Motor neuron (in vitro differentiated cells): ENCODE data around the gene TOGARAM2. TPM values are rescaled to one million over a fixed set of nuclear protein-coding genes. Genes with fewer than 3 reads are reported as not detected.
A peak's percentile ranks its signal among the peaks of the same experiment; 100 is the strongest.

ENCODE experiments used
- ATAC-seq, 8 experiments: fragments of 200-7000 bp; cut with Tn5 transposase; replicated peaks in 6 of 8; 2 replicates each; pipeline ENCODE4 v1.8.0; 2021; ENCODE audit warnings: mild to moderate bottlenecking in 8 of 8, moderate library complexity in 8 of 8
- H3K27ac ChIP-seq, 2 donors: fragments of 250-450 bp; sonication (Bioruptor Pico); 2 replicates each; pipeline ENCODE4 v1.9.0; 2021; ENCODE audit warnings: antibody characterized with exemption in 2 of 2, mild to moderate bottlenecking in 2 of 2, moderate library complexity in 1 of 2
- H3K4me1 ChIP-seq, 2 donors: fragments of 250-450 bp; sonication (Bioruptor Pico); replicated peaks in 1 of 2; 2 replicates each; pipeline ENCODE4 v1.6.1; 2021; ENCODE audit warnings: antibody characterized with exemption in 2 of 2, mild to moderate bottlenecking in 2 of 2, moderate library complexity in 1 of 2
- H3K4me3 ChIP-seq, 5 donors: fragments of 250-450 bp; sonication (Bioruptor Pico); 2 replicates each; pipeline ENCODE4 v1.9.0; 2021; ENCODE audit warnings: antibody characterized with exemption in 5 of 5, mild to moderate bottlenecking in 5 of 5, moderate library complexity in 4 of 5
- WGBS, 10 experiments: fragments of 450-650 bp; shearing (Covaris generic); methylation state at CpG; one replicate each; pipeline ENCODE4 v1.0.0; 2022; 5-methylcytosine and 5-hydroxymethylcytosine counted together
- in situ Hi-C, 9 experiments: fragments of 400-800 bp; cut with MboI; loops; one replicate each; pipeline ENCODE4 v1.15.0; 2021; ENCODE audit warnings: low sequenced_read_pairs in 9 of 9, low pct_unique_long_range_greater_than_20kb in 2 of 9; ENCODE audit not compliant: unreplicated experiment in 9 of 9
- total RNA-seq, 8 experiments: library from RNA; unstranded; fragments of 300-600 nt; gene quantifications; 2 replicates each; pipeline versions ENCODE4 v1.2.3 to v1.2.4, GENCODE V29; 2022

TOGARAM2 gene
- total RNA-seq, 8 experiments from 2014 or later: 0.05 to 7.6 (median 0.63) TPM

GRCh38 chr2:29065068-29065811 is 84.1 kb downstream of the TOGARAM2 start:
- H3K27ac ChIP-seq: peak overlapping the region in 1 of 2 donors; percentile 45

DNA sequence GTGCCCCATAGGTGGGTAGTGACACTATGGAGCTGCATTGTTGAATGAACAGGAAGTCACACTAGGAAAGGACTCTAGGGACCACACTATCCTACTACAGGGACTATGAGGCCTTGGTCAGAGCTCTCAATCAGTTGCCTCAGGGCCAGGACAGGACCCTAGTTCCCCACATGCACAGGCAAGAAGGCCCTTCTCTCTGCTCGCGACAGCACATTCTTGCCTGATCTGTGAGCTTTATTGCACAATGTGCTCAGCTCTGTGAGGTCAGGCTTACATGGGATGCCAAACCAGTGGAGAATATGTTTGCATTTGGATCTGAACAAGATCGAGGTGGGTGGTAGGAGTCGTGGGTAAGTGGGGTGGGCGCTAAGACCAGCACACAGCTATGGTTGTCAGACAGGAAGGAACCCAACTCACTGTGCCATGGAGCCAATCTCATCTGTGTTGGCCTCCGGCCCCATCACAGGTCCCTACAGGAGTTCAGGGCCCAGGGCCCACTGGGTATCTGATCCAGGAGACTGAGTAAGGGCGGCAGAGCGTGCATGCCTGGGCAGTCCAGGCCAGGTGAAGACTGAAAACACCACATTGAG is 85.3 kb downstream of the TOGARAM2 start:
- ATAC-seq: peak in 1 of 8 experiments; percentile 6

More at GRCh38 chr2:29065068-29065811, 84.1 kb downstream of the TOGARAM2 start:
- H3K4me1 ChIP-seq: peaks cover 31 to 36% of the 10 kb centered on the region in 2 donors
- WGBS, 10 experiments: 20 to 100% (median 60%) methylated on average over 1 to 7 of the region's 10 CpGs; no CpG with 5 or more reads in 4 of the 10 experiments
- in situ Hi-C loops: no loop called here
- no peak overlapping the region for H3K4me3 ChIP-seq
- peak; percentile 8 to 79 (median 68) for ATAC-seq

GRCh38 chr2:29066997-29067605 is 86.0 kb downstream of the TOGARAM2 start:
- whole genome bisulfite sequencing, 10 experiments: 8 to 100% (median 67%) methylated on average over 1 to 4 of the region's 7 CpGs; no CpG with 5 or more reads in 5 of the 10 experiments
- ATAC-seq: peak in 3 of 8 experiments; percentile 65 to 86 (median 69)
- Histone ChIP-seq H3K27ac (no peak overlapping the region), H3K4me1 (peaks cover 21 to 26% of the 10 kb centered on the region in 2 donors), H3K4me3 (no peak overlapping the region)
- in situ Hi-C loops: no loop called here

More for the DNA sequence above, 85.3 kb downstream of the TOGARAM2 start:
- 58 to 100% (median 98%) methylated on average over 2 to 8 of the region's 8 CpGs; no CpG with 5 or more reads in 6 of the 10 experiments for WGBS, 10 experiments
- Histone ChIP-seq H3K4me3 (no peak overlapping the region), H3K4me1 (peaks cover 21 to 25% of the 10 kb centered on the region in 2 donors), H3K27ac (no peak overlapping the region)
- in situ Hi-C loops: no loop called here

DNA sequence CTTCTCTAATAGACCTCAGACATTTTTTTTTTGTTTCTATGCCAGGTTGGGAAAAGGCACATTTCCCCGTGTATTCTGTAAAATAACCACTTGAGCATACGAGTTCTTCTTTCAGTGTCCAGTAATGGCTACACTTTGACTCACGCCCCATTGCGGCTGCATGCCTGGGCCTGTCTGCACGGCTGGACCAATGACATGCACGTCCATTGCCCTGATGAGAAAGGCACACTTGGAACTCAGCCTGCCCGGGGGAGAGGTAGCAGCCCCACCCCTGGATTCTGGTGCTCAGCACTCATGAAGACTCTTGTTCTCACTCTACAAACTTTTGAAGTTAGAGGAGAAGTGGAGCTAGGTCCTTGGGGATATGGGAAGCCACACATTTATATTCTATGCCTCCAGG is 87.4 kb downstream of the TOGARAM2 start:
- Histone ChIP-seq H3K4me3 (no peak overlapping the region), H3K4me1 (peaks cover 20 to 30% of the 10 kb centered on the region in 2 donors), H3K27ac (no peak overlapping the region)
- peak in 1 of 8 experiments; percentile 8 for ATAC-seq
- in situ Hi-C loops: no loop called here
- 20 to 92% (median 82%) methylated on average over 1 to 6 of the region's 7 CpGs; no CpG with 5 or more reads in 3 of the 10 experiments for WGBS, 10 experiments

- ATAC-seq: no peak
- WGBS, 10 experiments: 59 to 100% (median 87%) methylated on average over 1 to 9 of the region's 12 CpGs; no CpG with 5 or more reads in 4 of the 10 experiments
- Histone ChIP-seq H3K27ac (no peak overlapping the region), H3K4me3 (no peak overlapping the region), H3K4me1 (peaks cover 4 to 14% of the 10 kb centered on the region in 2 donors)
- in situ Hi-C loops: no loop called here
Observed at GRCh38 chr2:29070526-29070925, 89.4 kb downstream of the TOGARAM2 start.

GRCh38 chr2:29071032-29071975 is 90.2 kb downstream of the TOGARAM2 start:
- no peak for ATAC-seq
- Histone ChIP-seq H3K4me1 (peaks cover 10 to 20% of the 10 kb centered on the region in 2 donors), H3K27ac (no peak overlapping the region), H3K4me3 (no peak overlapping the region)
- 62 to 93% (median 92%) methylated on average over 2 to 3 of the region's 19 CpGs; no CpG with 5 or more reads in 7 of the 10 experiments for WGBS, 10 experiments
- in situ Hi-C loops: no loop called here

DNA sequence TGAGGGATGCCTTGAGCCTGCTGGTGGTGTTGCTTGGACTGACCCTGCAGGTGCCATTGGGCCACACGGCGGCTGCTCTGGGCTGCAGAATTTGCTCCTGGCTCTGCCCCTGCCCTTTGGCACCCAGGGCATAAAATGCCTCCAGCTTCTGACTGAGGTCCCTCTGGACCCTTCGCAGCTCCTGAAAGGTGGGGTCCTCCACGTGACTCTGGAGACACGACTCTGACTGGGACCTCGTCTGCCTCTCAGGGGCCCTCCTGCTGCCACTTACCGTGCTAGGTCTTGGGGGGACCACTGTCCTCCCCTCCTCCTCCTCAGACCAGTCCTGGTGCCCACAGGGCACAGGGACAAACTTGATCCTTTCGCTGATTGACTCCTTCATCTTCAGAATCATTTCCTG is 91.2 kb downstream of the TOGARAM2 start:
- H3K4me1 ChIP-seq: peaks cover 11 to 23% of the 10 kb centered on the region in 2 donors
- in situ Hi-C loops: no loop called here
- H3K27ac ChIP-seq: no peak overlapping the region
- H3K4me3 ChIP-seq: no peak overlapping the region
- ATAC-seq: no peak
- 40 to 100% (median 79%) methylated on average over 1 to 8 of the region's 8 CpGs; no CpG with 5 or more reads in 2 of the 10 experiments for WGBS, 10 experiments

DNA sequence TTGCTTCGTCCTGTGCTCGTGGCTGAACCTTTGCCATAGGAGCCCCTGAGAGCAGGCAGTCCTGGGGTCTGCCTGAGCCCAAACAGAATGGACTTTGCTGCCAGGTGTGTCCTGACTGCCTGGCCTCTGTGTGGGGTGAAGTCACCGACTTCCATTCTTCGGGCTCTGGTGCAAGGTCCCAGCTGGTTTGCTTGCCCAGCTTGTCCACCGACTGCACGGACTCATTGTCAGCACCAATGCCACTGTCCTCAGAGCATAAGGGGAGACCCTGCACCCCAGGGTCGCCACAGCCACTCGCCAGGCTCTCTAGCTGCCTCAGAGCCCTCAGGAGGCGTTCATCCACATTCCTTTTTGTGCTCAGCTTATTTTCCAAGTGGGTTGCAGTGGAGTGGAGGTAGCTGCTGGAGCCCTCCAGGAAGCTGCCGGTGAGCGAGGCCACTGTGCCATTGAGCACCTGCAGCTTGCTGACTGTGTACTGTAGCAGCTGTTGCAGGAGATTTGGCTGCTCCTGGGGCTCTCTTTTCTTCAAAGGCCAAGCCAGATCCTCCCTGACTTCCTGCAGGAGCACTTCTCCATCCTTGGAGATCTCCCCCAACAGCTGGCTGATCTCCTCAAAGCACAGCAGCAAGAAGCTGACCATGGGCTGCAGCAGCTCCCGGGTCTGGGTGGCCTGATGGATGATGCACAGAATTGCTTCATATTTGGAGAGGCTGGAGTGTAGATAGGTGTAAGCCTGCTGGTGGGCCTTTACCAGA is 92.0 kb downstream of the TOGARAM2 start:
- Histone ChIP-seq H3K4me3 (no peak overlapping the region), H3K27ac (no peak overlapping the region), H3K4me1 (peaks cover 11 to 23% of the 10 kb centered on the region in 2 donors)
- ATAC-seq: no peak
- in situ Hi-C loops: no loop called here
- 83 to 100% (median 91%) methylated on average over 1 to 5 of the region's 12 CpGs; no CpG with 5 or more reads in 6 of the 10 experiments for WGBS, 10 experiments

DNA sequence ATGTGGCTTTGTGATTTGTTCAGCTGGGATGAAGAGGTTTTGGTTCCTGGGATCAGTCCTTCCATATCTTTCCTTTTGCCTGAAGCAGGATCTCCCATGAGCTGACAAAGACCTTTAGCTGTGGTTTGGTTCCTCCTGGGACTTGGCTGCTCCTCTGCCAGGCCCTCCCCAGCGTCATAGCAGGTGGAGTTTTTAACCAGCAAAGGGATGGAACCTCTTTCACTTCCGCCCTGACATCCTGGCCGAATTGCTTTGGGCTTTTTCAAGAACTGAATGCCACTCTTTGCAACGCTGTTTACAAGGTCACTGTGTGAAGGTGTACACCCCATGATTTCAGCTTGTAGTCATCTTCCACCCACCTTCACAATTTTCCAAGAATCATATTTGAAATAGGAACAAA is 92.8 kb downstream of the TOGARAM2 start:
- Histone ChIP-seq H3K27ac (no peak overlapping the region), H3K4me1 (peaks cover 11 to 23% of the 10 kb centered on the region in 2 donors), H3K4me3 (no peak overlapping the region)
- in situ Hi-C loops: no loop called here
- ATAC-seq: no peak
- WGBS, 10 experiments: 46 to 100% (median 87%) methylated on average over 1 to 4 of the region's 4 CpGs; no CpG with 5 or more reads in 3 of the 10 experiments

DNA sequence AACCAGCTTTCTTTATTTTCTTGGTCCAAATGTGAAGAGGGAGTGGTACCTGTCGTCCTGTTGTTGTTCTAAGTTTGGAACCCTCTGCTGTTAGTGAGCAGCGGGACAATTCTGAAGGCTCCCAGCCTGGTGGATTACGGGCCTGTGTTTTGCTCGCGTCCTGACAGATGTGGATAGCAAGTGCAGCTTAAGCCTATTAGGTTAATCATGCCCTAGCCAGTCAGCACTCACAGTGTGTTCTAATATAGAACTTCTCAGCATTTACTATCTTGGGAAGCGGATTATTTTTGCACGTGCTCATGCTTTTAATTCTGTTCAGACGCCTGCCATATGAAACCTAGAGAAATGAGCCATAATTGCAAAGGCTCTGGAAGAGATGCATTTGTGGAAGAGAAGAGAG is 93.3 kb downstream of the TOGARAM2 start, which contains the start of gene PCARE:
PCARE (minus strand) TSS at position 113 of the 400 bp plus-strand sequence. CDS start 262 bp downstream, outside the sequence.
- whole genome bisulfite sequencing, 10 experiments: 60 to 88% (median 78%) methylated on average over 1 to 5 of the region's 8 CpGs; no CpG with 5 or more reads in 2 of the 10 experiments
- ATAC-seq: peak in 5 of 8 experiments; percentile 18 to 60 (median 46)
- Histone ChIP-seq H3K4me1 (peaks cover 11 to 23% of the 10 kb centered on the region in 2 donors), H3K27ac (no peak within 1 kb of the TSS), H3K4me3 (no peak within 1 kb of the TSS)
- in situ Hi-C loops: no loop called here

DNA sequence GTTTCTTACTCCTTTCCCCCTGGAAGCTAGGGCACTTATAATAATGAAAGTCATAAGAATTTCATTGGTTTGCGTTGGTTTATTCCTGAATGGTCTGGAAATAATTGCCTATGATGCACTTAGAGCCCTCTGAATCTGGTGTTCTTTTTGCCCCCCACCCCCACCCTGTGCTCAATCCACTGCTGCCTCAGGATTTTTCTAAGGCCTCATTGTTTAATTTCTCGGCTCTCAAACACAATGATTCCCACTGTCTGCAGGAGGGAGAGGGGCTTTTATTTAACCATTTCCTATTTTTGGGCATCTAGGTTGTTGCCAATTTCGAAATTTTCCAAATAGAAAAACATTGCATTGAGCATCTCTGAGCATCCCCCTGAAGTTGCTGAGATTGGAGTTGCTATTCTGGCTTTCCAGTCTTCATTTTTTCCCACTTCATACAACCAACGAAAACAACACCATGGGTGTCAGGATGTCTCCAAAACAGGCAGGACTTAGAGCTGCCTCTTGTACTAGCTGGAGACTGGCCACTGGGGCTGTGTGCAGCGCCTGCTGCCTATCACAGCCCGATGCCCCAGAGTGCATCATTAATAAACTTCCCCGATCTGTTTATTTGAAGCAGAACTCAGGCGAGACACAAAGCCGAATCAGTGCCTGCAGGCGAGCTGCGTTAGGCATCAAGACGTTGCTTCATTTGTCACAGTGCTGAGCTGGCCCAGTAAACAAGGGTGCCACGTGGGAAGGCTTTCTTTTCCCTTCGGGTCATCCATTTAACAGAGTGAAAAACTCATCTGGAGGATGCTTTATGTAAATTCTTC is 95.0 kb downstream of the TOGARAM2 start:
- in situ Hi-C loops: no loop called here

More for the DNA sequence above, 95.0 kb downstream of the TOGARAM2 start:
- peak in 7 of 8 experiments; percentile 38 to 90 (median 82) for ATAC-seq
- Histone ChIP-seq H3K4me3 (no peak overlapping the region), H3K27ac (no peak overlapping the region), H3K4me1 (peaks cover 11 to 23% of the 10 kb centered on the region in 2 donors)
- 19 to 80% (median 47%) methylated on average over 1 to 12 of the region's 14 CpGs for WGBS, 10 experiments
